ENCODE results near the gene GALNT14. TPM values are rescaled to one million over a fixed set of nuclear protein-coding genes. Genes with fewer than 3 reads are reported as not detected.
A peak's percentile ranks its signal among the peaks of the same experiment; 100 is the strongest.

Gene GALNT14
- total RNA-seq, 1 experiment from 2014 or later, result 2.7 TPM

DNA sequence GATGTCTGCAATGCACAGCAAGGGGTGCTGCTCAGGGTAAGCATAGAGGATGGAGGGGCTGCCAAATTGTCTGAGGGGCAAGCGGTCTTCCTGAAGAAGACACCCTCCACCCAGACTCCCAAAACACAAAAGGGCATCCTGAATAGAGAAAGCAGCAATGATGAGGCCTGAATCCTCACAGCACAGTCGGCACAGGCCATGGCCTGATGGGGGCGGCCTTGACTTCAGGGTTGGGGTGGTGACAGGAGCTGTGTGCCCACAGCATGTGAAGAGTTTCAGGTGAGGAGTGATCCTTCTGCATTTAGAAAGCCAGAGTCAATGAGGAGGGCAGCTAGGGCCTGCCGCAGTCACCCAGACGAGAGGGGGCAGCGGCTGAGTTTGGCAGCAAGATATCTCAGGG, 159.4 kb downstream of the GALNT14 start:
- no peaks in the 10 kb centered on the region for H3K9me3 Mint-ChIP-seq
- no peaks in the 10 kb centered on the region for H3K79me1 ChIP-seq (ENCODE audit: insufficient read depth, low read depth, low read length, poor library complexity, severe bottlenecking)

More for the DNA sequence above, 159.4 kb downstream of the GALNT14 start:
- no peaks in the 10 kb centered on the region for H4K20me1 ChIP-seq (ENCODE audit: control insufficient read depth, insufficient read depth, insufficient read length)
- no peak overlapping the region for H3K56ac ChIP-seq (ENCODE audit: insufficient read length, low read depth, low read length)
- no peak overlapping the region for H2BK12ac ChIP-seq (ENCODE audit: insufficient read length, low read depth, low read length)
- H3K23ac ChIP-seq (ENCODE audit: insufficient read length, low read depth, low read length), result no peak overlapping the region
- Mint-ChIP-seq H3K4me1 (peaks cover 12 to 23% of the 10 kb centered on the region in 2 experiments), H3K27me3 (ENCODE audit: low read depth) (peaks cover 4% of the 10 kb centered on the region), H3K36me3 (ENCODE audit: insufficient read depth in 1 of 3, low read depth in 3 of 3) (no peaks in the 10 kb centered on the region; a peak in 1 of 7 replicates), H3K4me3 (no peak overlapping the region), H3K27ac (no peak overlapping the region; a peak in 1 of 7 replicates)
- peak; percentile 38 for DNase-seq
- no peak overlapping the region for H3K4ac ChIP-seq (ENCODE audit: low read depth, low read length)
- H2BK15ac ChIP-seq (ENCODE audit: low read depth, low read length), result no peak overlapping the region
- H2BK120ac ChIP-seq (ENCODE audit: low read depth, low read length, poor library complexity, severe bottlenecking), result no peak overlapping the region
- no peaks in the 10 kb centered on the region for H3K23me2 ChIP-seq (ENCODE audit: insufficient read length, low read depth, low read length, poor library complexity, severe bottlenecking)
- no peaks in the 10 kb centered on the region for H3K9me3 ChIP-seq (ENCODE audit: control insufficient read depth, low read depth, low read length)
- H3K27me3 ChIP-seq (ENCODE audit: insufficient read depth, low read length), result no peaks in the 10 kb centered on the region
- no peak overlapping the region for H3K9ac ChIP-seq (ENCODE audit: extremely low read depth, insufficient read length, low read length)
- no peak overlapping the region for H2AK5ac ChIP-seq (ENCODE audit: insufficient read length, low read length)
- H4K8ac ChIP-seq (replicated peaks; ENCODE audit: insufficient read length, low read depth, low read length), result no peak overlapping the region
- H3K4me1 ChIP-seq (ENCODE audit: insufficient read depth, low read length), result no peaks in the 10 kb centered on the region
- H3K14ac ChIP-seq (ENCODE audit: insufficient read depth, low read length), result no peak overlapping the region
- no CpG with 5 or more reads among the region's 6 CpGs for WGBS (ENCODE audit: extremely low coverage, insufficient read length, low lambda C conversion rate)
- H3T11ph ChIP-seq (ENCODE audit: low read length), result no peak overlapping the region
- no peak overlapping the region for H4K91ac ChIP-seq (ENCODE audit: insufficient read length, low read depth, low read length)
- H2BK5ac ChIP-seq (ENCODE audit: insufficient read length, low read length), result no peak overlapping the region
- no peak overlapping the region for H3K18ac ChIP-seq (ENCODE audit: insufficient read length, low read depth, low read length)
- H3K4me2 ChIP-seq (ENCODE audit: insufficient read depth, insufficient read length, low read length), result no peak overlapping the region
- no peaks in the 10 kb centered on the region for H3K79me2 ChIP-seq (ENCODE audit: insufficient read depth, low read length)
- H3K27ac ChIP-seq (ENCODE audit: insufficient read length, low read depth, low read length), result no peak overlapping the region
- H2BK20ac ChIP-seq (ENCODE audit: low read depth, low read length, poor library complexity, severe bottlenecking), result no peak overlapping the region
- H2AFZ ChIP-seq (ENCODE audit: low read length), result no peak overlapping the region
- H4K5ac ChIP-seq (ENCODE audit: insufficient read length, low read depth, low read length), result no peak overlapping the region
- TF ChIP-seq, protein P1, sequence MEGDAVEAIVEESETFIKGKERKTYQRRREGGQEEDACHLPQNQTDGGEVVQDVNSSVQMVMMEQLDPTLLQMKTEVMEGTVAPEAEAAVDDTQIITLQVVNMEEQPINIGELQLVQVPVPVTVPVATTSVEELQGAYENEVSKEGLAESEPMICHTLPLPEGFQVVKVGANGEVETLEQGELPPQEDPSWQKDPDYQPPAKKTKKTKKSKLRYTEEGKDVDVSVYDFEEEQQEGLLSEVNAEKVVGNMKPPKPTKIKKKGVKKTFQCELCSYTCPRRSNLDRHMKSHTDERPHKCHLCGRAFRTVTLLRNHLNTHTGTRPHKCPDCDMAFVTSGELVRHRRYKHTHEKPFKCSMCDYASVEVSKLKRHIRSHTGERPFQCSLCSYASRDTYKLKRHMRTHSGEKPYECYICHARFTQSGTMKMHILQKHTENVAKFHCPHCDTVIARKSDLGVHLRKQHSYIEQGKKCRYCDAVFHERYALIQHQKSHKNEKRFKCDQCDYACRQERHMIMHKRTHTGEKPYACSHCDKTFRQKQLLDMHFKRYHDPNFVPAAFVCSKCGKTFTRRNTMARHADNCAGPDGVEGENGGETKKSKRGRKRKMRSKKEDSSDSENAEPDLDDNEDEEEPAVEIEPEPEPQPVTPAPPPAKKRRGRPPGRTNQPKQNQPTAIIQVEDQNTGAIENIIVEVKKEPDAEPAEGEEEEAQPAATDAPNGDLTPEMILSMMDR (conservative IDR thresholded peaks at IDR 0.05), result peak; percentile 51; the same call in 2 of the 3 replicates

All from H9 (cell line).